NAMALWA (cell line): Measurements from ENCODE around the gene ZBTB1.
"Not testable (repeated sequence)": the region's sequence is repeated elsewhere in the genome, so short reads cannot be mapped to it uniquely, and the experiment has no call there.

ENCODE experiments used
- DNase-seq: peaks from one replicate; pipeline ENCODE4 v3.0.0-alpha.2; 2015; ENCODE audit warnings: low spot score

The ZBTB1 gene

DNA sequence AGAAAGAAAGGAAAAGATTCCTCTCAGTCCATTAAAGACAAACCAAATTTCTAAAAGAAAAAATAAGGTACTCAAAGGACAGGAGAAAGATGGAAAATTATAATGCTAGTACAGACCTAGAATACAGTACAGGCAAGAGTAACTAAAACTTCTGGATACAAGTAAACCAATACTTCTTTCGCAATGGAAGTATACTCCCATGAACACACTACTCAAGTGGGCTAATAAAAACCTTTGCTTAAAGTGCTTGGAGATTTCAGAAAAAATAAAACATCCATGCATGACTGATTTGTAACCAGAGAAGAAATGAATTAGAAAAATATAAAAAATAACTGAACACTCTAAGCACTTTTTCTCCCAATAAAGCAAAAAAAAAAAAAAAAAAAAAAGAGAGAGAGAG lies 4.5 kb upstream of the ZBTB1 start:
- no peak for DNase-seq

DNA sequence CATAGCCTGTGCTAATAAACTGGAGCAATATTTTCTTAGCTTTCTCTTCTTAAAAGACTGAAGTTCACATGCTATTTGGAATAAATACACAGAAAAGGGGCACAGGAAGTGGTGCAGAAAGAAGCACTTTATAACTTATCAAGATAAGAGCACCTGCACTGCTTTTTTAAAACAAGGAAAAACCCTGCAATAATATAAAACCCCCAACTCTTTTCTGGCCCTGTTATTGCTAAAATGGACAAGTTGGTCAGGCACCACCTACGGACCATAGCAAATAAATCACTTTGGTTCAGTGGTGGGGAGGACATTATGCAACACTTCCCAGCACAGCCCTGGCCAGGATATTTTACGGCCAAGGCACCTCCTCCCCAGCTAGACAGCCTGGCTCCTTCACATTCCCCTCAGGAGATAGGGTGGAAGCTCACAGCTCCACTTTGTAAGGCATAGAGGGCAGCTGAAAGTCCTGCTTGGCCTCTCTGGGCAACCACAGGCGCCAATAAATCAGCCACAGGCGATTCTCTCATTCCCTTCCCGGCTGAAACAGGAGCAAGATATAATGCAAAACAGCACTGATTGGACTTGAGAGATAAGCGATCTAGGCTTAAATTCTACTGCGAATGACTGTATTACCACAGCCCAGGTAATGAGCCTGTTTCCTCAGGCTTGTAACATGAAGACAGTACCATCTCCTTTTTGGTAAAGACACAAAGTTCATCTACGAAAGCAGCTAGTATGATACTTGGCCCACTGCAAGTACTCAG lies 3.0 kb upstream of the ZBTB1 start:
- DNase-seq = peak; percentile 27

DNA sequence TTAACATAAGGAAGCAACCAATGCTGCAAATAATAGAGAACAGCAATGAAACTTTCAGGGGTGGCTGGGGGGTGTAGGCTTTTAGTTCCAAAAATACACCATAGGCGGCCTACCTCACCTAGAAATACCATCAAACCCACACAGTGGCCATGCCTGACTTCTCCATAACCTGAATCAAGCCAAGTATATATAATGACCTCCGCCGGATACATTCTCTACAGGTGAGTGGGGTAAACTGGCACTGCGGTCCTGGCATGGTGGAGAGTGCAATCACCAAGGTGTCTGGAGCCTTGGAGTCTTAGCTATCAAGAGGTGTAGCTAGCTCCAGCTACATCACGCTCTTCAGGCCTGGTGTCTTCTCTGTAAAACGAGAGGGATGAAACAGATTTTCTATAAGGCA lies 2.1 kb upstream of the ZBTB1 start:
- peak; percentile 36 for DNase-seq

DNA sequence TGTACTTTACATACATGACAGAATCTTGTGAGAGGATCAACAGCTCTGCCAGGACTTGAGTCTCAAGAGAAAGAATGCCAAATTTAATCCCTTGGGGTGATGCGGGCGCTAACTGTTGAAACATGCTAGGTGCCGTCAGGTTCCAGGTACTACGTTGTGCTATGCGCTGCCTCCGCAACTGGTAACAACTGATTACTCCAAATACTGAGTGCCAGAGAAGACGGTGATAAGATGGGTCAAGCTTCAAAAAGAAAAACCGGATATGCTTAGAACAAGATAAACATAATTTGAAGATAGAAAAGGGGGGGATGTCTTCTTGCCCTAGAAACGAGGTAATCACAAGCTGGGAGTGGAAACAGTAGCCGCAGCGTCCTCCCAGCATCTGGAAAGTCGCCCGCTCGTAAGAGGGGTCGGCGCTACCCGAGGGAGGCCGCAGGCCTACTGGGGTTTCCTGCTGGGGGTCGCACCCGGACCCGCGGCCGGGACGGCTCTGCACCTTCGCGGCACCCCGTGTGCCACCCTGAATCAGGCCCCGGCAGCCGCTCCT lies 1.6 kb upstream of the ZBTB1 start:
- peak; percentile 35 for DNase-seq

DNA sequence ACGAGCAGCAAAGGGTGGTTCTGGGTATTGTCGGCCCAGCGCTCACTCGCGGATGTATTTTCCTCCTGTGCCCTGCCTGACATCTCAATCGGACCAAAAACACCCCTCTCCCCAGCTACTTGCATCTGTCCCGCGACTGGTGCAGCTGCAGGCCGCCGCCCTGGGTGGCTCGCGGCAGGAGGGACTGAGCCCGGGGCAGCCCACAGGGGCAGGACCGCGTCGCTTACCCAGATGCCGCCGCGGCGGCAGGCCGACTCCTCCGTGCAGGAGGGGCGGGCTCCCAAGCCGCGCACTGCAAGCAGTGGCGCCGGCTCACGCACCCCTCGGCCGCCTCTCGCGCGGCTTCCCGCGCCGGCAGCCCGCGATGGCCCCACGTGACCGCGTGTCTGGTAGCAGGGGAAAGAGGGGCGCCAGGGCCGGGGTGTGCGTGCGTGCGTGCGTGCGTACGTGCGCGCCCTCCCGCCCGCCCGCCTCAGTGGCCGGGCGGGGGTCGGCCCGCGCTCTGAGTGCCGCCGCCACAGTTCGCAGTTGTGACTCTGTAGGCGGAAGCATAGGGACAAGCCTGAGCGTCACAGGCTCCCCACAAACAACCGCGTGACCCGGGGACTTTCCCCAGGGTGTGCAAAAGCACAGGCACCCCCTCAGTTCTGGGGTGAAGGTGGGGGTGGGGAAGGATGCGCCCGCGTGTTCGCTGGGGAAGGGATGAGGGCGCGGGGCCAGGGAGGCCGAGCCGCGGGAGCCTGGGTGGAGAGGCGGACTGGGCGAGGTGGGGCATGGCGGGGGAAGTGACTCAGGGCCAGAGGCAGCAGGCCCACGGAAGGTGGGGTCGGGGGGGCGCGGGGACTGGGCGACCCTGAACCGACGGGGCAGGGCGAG lies 898 bp upstream of the ZBTB1 start, which contains the start of gene ZBTB25:
TSS of gene ZBTB25 (minus strand) at position 405 of the 876 bp plus-strand sequence. CDS start 13,305 bp downstream, outside the sequence.
- DNase-seq = peak; percentile 90

DNA sequence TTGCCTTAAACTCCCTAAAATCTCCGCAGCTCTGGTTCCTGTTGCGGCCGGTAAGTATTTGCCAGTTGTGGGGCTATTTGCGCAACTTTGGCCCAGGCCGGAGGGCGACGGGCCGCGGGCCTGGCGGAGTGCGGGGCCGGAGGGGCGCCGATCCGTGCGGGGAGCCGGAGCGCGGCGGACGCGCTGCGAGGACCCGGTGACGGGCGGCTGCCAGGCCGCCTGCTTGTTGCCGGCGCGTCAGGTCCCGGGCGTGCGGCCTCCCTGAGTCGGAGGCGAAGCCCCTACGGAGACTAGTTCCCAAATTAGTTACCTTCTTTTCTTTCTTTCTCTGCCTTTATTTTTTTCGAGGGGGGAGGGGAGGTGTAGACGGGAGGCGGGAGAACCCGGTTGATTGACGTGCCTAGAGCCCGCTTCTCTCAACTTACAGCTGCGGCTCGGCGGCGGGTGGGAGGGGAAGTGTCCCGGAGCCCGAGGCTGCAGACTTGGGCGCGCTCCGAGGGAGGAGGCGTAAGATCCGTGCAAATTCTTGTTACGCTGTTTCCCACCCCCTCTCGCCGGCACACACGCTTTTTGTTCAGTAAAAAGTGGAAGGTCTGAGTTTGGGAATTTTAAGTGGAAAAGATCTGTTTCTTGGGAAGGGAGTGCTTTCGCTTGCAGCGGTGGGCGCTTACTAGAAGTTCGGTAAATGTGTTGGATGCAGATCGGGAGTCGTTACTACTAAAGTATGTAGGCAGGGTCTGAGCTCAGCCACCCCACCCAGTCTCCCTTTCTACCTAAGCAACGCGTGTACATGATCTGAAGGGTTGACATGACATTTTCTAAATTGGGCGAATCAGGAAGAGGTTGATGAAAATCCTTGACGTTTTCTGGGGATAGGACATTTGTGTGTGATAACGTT lies 576 bp downstream of the ZBTB1 start:
- peak; percentile 86 for DNase-seq

DNA sequence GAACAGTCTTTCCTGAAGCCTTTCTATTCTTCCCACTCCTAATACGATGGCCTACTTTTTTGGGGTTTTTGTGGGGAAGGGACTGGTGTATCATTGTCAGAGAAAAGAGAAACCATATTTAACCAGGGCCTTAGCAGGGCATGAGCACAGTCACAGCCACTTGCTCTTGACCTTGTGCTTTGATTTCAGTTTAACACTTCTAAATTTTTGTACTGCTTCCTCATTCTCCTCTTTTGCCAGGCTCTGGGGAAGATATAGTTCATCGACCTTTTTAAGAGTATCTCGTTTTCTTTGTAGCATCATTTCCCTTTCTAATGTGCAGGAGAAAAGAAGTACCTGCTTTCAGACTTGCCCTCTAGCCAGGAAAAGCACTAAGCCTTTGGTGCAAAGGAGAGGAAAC lies 2.2 kb downstream of the ZBTB1 start:
- DNase-seq = peak; percentile 34

DNA sequence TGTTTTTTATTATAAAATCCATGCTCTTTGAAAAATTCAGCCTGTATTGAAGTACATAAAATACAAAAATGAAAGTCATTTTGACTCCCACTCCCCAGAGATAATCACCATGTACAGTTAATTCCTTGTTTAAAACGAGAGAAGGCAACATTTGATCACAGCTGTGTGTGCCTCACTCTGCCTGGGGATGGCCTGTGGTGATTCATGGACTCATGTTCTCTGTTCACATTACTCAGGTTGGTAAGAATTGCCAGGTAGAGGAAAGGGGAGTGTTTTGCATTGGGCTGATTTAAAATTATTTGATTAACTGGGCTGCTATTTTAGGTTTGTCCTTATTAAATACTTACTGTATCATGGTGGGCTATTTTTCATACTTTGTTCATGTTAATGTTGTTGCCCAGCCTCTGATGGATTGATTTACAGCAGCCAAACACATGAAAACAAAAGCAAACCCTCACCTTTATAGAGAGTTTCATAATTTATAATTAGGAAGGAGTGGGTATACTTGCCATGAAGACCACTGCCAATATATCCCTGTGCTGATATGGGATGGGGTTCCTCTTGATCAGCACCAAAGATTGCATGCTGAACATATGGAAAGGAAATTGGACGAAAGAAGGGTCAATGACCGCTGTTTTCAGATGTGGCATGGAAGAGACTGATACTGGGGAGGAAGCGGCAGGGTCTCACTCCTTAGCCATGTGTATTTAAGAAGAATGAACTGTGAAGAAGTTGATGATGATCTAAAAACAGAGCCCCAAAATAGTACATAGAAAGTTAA lies 3.0 kb downstream of the ZBTB1 start:
- no peak for DNase-seq

DNA sequence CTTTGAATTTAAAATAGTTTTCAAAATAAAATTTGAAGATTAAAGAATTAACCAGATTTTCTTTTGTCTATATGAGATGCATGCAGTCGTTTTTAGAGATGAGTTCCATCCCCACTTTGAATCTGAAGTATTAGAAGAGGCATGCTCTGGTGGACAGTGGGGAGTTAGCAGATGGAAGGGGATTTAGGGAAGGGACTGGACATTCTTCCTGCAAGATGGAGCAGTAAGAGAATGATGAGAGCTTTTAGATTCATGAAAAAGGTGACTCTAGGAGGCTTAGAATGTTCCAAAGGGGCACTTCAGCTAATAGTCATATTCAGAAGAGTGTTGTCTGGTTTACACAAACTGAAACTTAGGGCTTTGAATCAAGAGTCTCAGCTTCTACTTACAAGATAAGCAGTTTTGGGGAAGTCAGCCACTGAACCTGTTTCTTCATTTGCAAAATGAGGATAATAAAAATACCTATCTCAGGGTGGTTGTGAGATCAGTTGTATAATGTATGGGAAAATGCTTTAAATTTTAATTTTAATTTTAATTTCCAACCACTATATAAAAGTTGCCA lies 3.7 kb downstream of the ZBTB1 start:
- peak; percentile 11 for DNase-seq

DNA sequence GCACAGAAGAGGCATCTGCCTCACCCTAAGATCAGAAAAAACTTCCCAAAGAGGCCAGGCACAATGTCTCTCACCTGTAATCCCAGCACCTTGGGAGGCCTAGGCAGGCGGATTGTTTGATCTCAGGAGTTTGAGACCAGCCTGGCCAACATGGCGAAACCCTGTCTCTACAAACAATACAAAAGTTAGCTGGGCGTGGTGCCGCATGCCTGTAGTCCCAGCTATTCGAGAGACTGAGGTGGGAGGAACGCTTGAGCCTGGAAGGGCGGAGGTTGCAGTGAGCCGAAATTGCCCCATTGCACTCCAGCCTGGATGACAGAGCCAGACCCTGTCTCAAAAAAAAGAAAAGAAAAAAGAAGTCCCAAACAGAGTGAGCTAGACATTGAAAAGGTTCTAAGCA lies 4.5 kb downstream of the ZBTB1 start:
- DNase-seq = no peak

DNA sequence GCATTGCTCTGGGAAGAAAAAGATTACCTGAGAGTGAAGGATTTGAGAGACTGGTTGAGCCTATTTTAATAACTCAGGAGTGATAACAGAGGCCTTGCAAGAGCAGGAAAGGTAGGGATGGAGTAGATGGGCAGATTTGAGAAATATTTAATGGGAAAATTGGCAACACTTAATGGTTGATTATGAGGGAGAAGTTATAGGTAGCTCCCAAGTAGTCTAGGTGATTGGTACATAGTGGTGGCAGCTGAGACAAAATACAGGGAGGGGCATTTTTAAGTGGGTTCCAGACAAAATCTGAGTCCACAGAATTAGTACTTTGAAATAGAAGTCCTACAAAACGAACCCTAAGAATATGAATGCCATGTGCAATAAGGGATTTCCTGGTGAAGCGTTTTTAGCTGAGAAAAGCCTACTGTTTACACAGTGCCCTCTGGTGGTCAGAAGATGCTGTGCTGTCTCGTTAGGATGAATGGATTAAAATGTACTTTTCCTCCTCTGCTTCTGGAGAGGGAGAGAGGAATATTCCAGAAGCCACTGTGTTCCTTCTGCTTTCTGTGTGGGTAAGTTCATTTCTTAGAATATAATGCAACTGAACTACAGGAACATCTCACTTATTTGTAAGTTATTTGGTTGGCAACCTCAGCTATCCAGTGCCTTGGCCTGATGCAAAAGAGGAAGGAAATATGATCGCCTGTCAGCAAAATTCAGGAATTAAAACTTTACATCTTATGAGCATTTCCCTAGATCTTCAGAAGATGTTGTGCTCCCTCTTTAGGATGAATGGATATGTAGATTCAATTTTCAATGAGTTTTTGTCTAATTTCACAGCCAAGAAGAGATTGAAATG lies 6.5 kb downstream of the ZBTB1 start:
- peak; percentile 75 for DNase-seq

DNA sequence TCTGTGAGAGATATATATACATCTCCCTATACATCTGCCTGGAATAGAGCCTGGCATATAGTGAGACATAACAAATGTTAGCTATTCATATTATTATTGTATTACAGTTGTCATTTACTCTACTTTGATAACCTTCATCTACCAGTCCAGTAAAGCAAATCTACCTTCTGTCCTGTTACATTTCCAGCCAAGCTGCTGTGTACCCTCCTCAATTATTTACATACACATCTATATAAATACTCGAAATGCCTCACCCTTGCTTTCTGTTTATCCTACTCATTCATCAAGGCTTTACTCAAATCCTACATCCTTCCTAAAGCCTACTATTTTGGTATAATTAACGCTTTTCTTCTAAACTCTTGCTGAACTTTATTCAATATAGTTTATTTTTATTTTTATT lies 8.7 kb downstream of the ZBTB1 start:
- DNase-seq = no peak

DNA sequence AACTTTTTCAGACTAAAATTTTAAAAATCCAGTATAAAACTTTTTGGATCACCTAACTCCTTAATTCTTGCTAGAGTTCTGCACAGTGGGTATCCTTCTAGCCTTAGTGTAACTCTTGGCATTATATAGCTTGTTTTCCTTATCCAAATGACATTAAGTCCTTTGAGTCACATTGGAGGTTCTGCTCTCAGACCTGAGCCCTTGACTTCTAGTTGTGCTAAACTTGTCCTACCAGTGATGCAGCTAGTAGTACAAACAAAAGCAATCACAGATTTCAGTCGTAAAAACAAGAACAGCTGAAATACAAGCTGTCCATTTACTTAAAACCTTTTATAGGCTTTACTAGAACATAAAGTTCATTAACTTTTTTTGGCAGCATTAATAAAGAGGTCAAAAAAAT lies 10.5 kb downstream of the ZBTB1 start:
- DNase-seq = no peak

DNA sequence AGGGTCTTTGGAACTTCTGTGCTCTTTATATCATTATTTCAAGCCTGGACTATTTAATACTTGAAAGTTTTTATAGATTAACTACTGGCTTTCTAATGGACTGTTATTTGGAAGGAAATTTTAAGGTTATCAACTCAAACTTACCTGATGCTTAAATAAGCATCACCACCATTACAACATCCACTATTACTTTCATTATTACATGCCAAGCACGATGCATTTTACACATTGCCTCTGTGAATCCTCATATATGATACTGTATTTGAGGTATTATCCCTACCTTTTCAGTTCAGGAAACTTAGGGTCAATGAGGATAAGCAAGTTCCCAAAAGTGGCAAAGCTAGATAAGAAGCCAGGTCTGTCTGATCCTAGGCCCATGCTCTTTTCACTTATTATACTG lies 12.4 kb downstream of the ZBTB1 start:
- no peak for DNase-seq

DNA sequence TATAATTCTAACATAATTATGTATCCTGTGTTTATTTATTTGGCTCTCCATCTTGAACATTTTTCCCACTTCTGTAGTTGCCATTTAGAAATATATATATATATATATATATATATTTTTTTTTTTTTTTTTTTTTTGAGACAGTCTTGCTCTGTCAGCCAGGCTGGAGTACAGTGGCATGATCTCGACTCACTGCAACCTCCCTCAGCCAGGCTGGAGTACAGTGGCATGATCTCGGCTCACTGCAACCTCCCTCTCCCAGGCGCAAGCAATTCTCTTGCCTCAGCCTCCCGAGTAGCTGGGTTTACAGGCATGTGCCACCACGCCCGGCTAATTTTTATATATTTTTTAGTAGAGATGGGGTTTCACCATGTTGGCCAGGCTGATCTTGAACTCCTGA lies 13.1 kb downstream of the ZBTB1 start:
- DNase-seq = not testable (repeated sequence)

DNA sequence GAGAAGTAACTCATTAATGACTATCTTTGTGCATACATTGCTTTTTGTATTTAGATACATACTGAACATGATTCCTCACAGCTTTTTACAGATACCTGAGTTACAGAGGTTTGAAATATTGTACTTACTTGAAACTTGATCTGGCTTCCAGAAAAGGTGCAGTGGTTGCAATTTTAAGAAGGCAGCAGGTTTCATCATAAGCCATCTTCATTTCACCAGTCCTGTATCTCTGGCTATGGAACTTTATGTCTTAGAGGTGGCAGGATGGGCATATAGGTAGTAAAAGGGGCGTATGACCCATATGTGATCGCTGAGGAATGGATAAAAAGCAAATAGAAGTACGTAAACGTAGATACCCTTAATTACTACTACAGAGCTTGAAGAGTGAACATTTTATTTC lies 13.7 kb downstream of the ZBTB1 start:
- no peak for DNase-seq

DNA sequence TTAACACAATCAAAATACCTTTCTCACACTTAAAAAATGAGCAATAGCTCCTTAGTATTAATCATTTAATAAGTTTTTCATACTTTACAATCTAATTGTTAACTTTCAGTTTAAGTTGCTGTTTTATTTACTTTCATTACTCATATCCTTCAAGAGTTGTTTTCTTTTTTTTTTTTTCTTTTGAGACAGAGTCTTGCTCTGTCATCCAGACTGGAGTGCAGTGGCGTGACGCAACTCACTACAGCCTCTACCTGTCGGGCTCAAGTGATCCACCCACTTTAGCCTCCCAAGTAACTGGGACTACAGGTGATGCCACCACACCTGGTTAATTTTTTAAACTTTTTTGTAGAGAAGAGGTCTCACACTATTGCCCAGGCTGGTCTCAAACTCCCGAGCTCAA lies 16.1 kb downstream of the ZBTB1 start:
- no peak for DNase-seq

DNA sequence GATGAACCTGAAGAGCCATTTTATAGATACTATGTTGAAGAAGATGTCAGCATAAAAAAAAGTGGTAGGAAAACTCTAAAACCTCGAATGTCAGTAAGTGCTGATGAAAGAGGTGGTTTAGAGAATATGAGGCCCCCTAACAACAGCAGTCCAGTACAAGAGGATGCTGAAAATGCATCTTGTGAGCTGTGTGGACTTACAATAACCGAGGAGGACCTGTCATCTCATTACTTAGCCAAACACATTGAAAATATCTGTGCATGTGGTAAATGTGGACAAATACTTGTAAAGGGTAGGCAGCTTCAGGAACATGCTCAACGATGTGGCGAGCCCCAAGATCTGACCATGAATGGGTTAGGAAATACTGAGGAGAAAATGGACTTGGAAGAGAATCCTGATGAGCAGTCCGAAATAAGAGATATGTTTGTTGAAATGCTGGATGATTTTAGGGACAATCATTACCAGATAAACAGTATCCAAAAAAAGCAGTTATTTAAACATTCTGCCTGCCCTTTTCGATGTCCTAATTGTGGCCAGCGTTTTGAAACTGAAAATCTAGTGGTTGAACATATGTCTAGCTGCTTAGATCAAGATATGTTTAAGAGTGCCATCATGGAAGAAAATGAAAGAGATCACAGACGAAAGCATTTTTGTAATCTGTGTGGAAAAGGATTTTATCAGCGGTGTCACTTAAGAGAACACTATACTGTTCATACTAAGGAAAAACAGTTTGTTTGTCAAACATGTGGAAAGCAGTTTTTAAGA lies 18.2 kb downstream of the ZBTB1 start:
- no peak for DNase-seq

DNA sequence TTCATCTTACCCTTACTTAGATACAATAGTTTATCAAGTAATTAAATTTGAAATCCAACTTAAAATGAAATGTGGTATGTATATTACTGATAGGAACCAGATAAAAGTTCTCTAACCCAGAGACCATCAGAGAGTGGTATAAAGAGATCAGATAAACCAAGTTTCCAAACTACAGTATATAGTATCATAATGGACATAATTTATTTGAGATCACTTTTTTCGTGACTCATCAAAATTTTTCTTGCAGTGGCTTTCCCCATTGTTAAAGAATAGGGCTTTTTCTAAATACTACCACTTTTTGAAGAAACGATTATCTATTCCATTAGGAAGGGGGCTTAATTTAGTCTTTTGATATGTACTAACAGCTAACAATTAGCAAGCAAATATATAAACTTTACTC lies 20.8 kb downstream of the ZBTB1 start:
- no peak for DNase-seq
